ENCODE results near the gene MAPKBP1.

The MAPKBP1 gene

DNA sequence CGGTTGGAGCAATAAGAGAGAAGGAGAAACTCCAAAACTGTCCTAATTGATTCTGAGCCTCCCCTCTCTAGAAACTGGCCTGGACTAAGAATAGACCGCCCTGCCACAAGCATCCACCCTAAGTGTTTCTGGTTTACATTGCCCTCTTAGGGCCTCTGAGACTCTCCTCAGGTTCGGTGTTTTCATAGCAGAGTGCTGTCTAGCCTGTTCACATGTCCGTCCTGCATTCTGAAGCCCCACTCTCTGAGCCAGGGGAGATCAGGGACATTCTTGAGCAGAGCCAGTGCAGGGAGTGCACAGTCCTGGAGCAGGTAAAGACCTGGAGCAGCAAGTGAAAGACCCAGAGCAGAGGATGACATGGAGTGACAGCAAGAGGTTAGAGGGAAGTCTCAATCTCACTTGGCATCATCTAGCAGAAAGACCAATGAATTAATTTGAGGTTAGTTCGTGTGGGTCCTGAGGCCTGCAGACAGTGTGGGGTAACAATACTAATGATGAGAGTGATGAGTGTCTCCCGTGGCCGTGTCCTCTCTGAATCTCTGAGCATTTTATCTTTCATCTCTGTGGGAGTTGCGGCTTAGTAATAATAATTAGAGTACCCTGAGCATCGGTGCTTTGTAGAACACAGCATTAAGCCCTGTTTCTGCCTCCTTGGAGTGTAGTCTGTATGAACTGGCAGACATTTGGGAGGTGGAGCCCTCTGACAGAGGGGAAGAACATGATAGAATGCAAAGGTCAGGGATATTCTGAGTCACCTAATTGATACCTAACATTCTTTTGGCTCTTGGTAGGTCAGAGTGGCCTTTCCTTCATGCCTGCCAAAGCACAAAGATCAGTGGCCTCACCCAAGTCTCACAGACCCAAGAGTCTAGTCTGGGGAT lies 24.6 kb downstream of the MAPKBP1 start:
- TF ChIP-seq, protein P1, sequence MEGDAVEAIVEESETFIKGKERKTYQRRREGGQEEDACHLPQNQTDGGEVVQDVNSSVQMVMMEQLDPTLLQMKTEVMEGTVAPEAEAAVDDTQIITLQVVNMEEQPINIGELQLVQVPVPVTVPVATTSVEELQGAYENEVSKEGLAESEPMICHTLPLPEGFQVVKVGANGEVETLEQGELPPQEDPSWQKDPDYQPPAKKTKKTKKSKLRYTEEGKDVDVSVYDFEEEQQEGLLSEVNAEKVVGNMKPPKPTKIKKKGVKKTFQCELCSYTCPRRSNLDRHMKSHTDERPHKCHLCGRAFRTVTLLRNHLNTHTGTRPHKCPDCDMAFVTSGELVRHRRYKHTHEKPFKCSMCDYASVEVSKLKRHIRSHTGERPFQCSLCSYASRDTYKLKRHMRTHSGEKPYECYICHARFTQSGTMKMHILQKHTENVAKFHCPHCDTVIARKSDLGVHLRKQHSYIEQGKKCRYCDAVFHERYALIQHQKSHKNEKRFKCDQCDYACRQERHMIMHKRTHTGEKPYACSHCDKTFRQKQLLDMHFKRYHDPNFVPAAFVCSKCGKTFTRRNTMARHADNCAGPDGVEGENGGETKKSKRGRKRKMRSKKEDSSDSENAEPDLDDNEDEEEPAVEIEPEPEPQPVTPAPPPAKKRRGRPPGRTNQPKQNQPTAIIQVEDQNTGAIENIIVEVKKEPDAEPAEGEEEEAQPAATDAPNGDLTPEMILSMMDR (IDR thresholded peaks at IDR 0.05; ENCODE audit: low read length, missing control alignments) = no peak
- no peak overlapping the region for H3K4me3 ChIP-seq (replicated peaks; ENCODE audit: low read depth, low read length)

DNA sequence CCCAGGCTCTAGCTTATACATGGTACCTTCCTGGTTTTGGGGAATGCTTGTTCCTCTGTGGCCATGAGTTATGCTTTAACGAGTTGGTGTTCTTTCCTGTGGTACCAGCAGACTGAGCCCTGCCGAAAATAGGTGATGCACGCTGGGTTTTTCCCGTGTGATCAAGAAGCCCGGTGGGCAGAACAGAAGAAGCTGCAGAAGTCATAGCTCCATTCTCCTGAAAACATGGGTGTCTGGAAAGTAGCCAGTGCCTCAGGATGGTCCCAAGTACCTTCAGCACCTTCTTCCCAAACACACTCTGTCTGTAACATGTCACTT lies 25.2 kb downstream of the MAPKBP1 start:
- TF ChIP-seq, protein P1 (IDR thresholded peaks at IDR 0.05; ENCODE audit: low read length, missing control alignments) = no peak
- H3K4me3 ChIP-seq (replicated peaks; ENCODE audit: low read depth, low read length) = no peak overlapping the region
- no peak for DNase-seq (ENCODE audit: low read depth)

More for the DNA sequence above, 24.6 kb downstream of the MAPKBP1 start:
- DNase-seq (ENCODE audit: low read depth) = no peak

DNA sequence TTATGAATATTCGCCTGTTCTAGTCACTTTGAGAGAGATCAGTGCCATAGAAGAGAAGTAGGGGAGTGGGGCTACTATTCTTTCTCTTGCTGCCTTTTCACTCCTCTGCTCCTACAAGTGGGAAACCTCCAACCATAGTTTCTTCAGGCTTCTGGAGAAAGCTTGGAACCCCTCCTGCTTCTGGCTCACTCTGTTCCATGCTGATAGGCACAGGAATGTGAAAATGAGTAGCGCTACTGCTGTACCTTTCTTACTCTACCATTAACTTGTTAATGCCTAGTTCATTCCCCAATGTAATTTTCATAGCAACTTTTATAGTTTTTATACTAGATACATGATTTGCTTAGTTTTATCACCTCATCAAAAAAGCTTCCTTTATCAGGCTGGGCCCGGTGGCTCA lies 26.9 kb downstream of the MAPKBP1 start:
- DNase-seq (ENCODE audit: low read depth) = no peak
- TF ChIP-seq, protein P1 (IDR thresholded peaks at IDR 0.05; ENCODE audit: low read length, missing control alignments) = no peak

DNA sequence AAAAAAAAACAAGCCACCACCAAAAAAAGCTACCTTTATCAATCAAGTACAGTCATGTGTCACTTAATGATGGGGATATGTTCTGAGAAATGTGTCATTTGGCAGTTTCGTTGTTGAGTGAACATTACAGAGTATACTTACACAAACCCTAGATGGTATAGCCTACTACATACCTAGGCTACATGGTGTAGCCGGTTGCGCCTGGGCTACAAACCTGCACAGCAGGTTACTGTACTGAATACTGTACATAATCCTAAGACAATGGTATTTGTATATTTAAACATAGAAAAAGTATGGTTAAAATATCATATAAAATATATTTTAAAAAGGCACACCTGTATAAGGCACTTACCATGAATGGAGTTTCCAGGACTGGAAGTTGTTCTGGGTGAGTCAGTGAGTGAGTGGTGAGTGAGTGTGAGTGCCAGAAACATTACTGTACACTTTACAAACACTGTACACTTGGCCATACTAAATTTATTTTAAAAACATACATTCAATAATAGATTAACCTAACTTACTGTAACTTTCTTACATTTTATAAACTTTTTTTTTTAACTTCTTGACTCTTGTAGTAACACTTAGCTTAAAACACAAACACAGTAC lies 27.7 kb downstream of the MAPKBP1 start:
- H3K4me3 ChIP-seq (replicated peaks; ENCODE audit: low read depth, low read length) = no peak overlapping the region
- DNase-seq (ENCODE audit: low read depth) = peak; percentile 20
- TF ChIP-seq, protein P1 (IDR thresholded peaks at IDR 0.05; ENCODE audit: low read length, missing control alignments) = no peak

More for the DNA sequence above, 26.9 kb downstream of the MAPKBP1 start:
- no peak overlapping the region for H3K4me3 ChIP-seq (replicated peaks; ENCODE audit: low read depth, low read length)

DNA sequence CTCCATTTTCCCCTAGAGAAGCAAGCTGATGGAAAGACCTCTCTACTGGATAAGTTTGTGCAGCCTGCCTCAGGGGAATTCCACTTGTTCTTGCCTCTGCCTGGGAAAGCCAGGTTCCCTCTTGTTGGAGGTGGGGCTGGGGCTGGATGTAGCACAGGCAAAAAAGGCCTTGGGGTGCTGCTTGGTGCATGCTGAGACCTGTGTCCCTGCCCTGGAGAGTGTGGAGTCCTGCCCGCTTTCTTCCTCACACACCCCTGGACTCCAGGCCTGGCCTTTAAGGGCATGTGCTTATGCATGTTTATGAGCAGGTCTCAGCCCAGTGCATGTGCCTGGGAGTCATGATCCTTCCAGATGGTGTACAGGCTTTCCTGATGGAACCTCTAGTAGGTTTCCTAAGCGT lies 30.1 kb downstream of the MAPKBP1 start:
- TF ChIP-seq, protein P1 (IDR thresholded peaks at IDR 0.05; ENCODE audit: low read length, missing control alignments) = no peak
- H3K4me3 ChIP-seq (replicated peaks; ENCODE audit: low read depth, low read length) = no peak overlapping the region
- no peak for DNase-seq (ENCODE audit: low read depth)

DNA sequence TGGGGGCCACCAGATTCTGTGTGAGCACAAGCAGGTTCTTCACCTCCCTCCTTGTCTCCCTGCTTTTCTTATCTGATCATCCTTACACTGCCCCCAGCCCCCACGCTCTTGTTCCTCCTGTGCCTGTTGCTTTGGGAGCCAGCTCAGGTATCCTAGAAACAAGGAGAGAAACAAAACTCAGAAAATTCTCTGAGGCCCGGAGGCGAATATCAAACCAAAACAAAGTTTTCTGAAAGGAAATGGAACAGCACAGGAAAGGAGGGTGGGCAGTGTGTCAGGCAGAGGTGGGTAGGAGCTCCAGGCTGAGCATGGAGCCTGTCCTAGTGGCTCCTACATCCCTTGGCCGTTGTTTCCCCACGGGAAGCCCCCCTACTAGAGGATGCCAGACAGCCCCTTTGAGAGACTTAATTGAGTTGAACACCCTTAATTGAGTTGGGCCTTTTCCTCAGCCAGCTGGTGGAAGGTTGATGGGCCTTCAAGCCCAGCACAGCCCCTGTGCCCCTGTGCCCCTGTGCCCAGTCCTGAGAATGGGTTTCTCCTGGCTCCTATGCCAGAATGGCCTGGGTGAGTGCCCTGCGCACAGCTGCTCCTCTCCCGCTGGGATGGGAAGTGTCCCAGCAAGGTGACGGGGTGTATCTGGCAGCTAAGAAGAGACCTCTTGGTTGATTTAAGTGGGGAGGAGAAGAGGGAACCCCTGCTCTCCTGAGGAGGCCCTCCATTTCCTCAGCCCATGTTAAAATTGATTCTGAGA lies 30.8 kb downstream of the MAPKBP1 start:
- TF ChIP-seq, protein P1 (IDR thresholded peaks at IDR 0.05; ENCODE audit: low read length, missing control alignments) = no peak
- no peak overlapping the region for H3K4me3 ChIP-seq (replicated peaks; ENCODE audit: low read depth, low read length)
- no peak for DNase-seq (ENCODE audit: low read depth)

Data from fibroblast of pulmonary artery (primary cell).